A673 (cell line): ENCODE results near the gene VAV2. TPM values are rescaled to one million over a fixed set of nuclear protein-coding genes. Genes with fewer than 3 reads are reported as not detected.
"Not testable (repeated sequence)": the region's sequence is repeated elsewhere in the genome, so short reads cannot be mapped to it uniquely, and the experiment has no call there.

Experiments
- BruUV-seq: library from RNA; stranded (reverse); fragments of 400-500 nt; replicated peaks from 2 replicates; lab custom pipeline; 2021; lab: Mats Ljungman, UMichigan
- CTCF ChIA-PET: fragments of 300-600 bp; sonication (Branson Sonifier 250); formaldehyde crosslinking; loops from one replicate; lab custom pipeline; 2022; ENCODE audit warnings: antibody characterized with exemption; lab: Charles Lee
- POLR2A ChIA-PET: fragments of 300-600 bp; sonication (Branson Sonifier 250); formaldehyde crosslinking; loops from one replicate; lab custom pipeline; 2022; ENCODE audit warnings: antibody characterized with exemption; ENCODE audit not compliant: low non-redundant PET; lab: Charles Lee
- DNase-seq: peaks from one replicate; pipeline ENCODE4 v3.0.0-alpha.2; 2015; ENCODE audit warnings: low spot score
- H3K27ac ChIP-seq: fragments of 200-600 bp; sonication (generic); 2 replicates; pipeline ENCODE4 v1.5.1; 2016; ENCODE audit warnings: mixed run types, low read depth, mild to moderate bottlenecking, mixed read lengths, antibody characterized with exemption, low read length; ENCODE audit not compliant: poor library complexity, severe bottlenecking
- H3K27me3 ChIP-seq: fragments of 200-600 bp; sonication (generic); replicated peaks from 2 replicates; pipeline ENCODE4 v1.6.1; 2017; ENCODE audit warnings: mixed run types, low read depth, mild to moderate bottlenecking, mixed read lengths, antibody characterized with exemption, low read length; ENCODE audit not compliant: insufficient read depth, poor library complexity
- H3K36me3 ChIP-seq: fragments of 200-600 bp; sonication (generic); 2 replicates; pipeline ENCODE4 v1.6.1; 2016; ENCODE audit warnings: mixed run types, mild to moderate bottlenecking, mixed read lengths, antibody characterized with exemption, low read length; ENCODE audit not compliant: insufficient read depth, poor library complexity, severe bottlenecking
- H3K4me1 ChIP-seq: fragments of 200-600 bp; sonication (generic); 2 replicates; pipeline ENCODE4 v1.6.1; 2017; ENCODE audit warnings: mixed run types, mild to moderate bottlenecking, mixed read lengths, antibody characterized with exemption, low read length; ENCODE audit not compliant: insufficient read depth, poor library complexity, severe bottlenecking
- H3K4me3 ChIP-seq: fragments of 200-600 bp; sonication (generic); 2 replicates; pipeline ENCODE4 v1.5.1; 2016; ENCODE audit warnings: low read depth, mixed run types, mild to moderate bottlenecking, mixed read lengths, low read length; ENCODE audit not compliant: poor library complexity, severe bottlenecking
- H3K9me3 ChIP-seq: fragments of 200-600 bp; sonication (generic); 2 replicates; pipeline ENCODE4 v1.6.1; 2016; ENCODE audit warnings: mixed run types, low read depth, mild to moderate bottlenecking, mixed read lengths, antibody characterized with exemption, low read length; ENCODE audit not compliant: poor library complexity, severe bottlenecking
- CTCF ChIP-seq: fragments of 300-800, 200-600 bp; sonication (generic); conservative IDR thresholded peaks from 2 replicates; pipeline ENCODE4 v1.5.1; 2017; ENCODE audit warnings: low read depth, mild to moderate bottlenecking, antibody characterized with exemption, low read length, moderate library complexity, mixed read lengths
- EZH2 ChIP-seq: fragments of 200-600 bp; sonication (generic); IDR thresholded peaks from 2 replicates; pipeline ENCODE4 v1.6.1; 2017; ENCODE audit warnings: borderline replicate concordance, low read depth, mild to moderate bottlenecking, mixed read lengths, antibody characterized with exemption, low read length; ENCODE audit not compliant: poor library complexity, severe bottlenecking
- intact Hi-C: fragments of 100-400 bp; cut with micrococcal nuclease; formaldehyde crosslinking; loops from one replicate; pipeline ENCODE4 v1.10.0; 2022; ENCODE audit not compliant: unreplicated experiment
- total RNA-seq: library from RNA; stranded (reverse); gene quantifications from 2 replicates; pipeline ENCODE4 v1.2.3, GENCODE V29; 2021

VAV2 gene
- total RNA-seq, 1 experiment from 2014 or later, result 16.4 TPM

- BruUV-seq, result no TSS peak
- H3K4me3 ChIP-seq, result no peak overlapping the region
- no peaks in the 10 kb centered on the region for H3K4me1 ChIP-seq
- no peak overlapping the region for H3K27ac ChIP-seq
- TF ChIP-seq CTCF (no peak), EZH2 (no peak)
- H3K36me3 ChIP-seq, result no peaks in the 10 kb centered on the region
- POLR2A ChIA-PET, result no interaction called here
- H3K27me3 ChIP-seq, result no peaks in the 10 kb centered on the region
- DNase-seq, result no peak
- CTCF ChIA-PET, result no interaction called here
- intact Hi-C loops, result no loop called here
- H3K9me3 ChIP-seq, result no peaks in the 10 kb centered on the region
These were observed 90.8 kb downstream of the VAV2 start for GRCh38 chr9:133901184-133901835.

- no peak for TF ChIP-seq CTCF
- TF ChIP-seq EZH2, result no peak
- H3K4me1 ChIP-seq, result no peaks in the 10 kb centered on the region
- H3K4me3 ChIP-seq, result no peak overlapping the region
- ChIA-PET POLR2A (no interaction called here), CTCF (no interaction called here)
- no peaks in the 10 kb centered on the region for H3K9me3 ChIP-seq
- intact Hi-C loops, result no loop called here
- BruUV-seq, result no TSS peak
- no peaks in the 10 kb centered on the region for H3K27me3 ChIP-seq
- no peaks in the 10 kb centered on the region for H3K36me3 ChIP-seq
- DNase-seq, result no peak
- H3K27ac ChIP-seq, result no peak overlapping the region
These were observed 94.4 kb downstream of the VAV2 start for GRCh38 chr9:133897675-133898074.

GRCh38 chr9:133896007-133896406 is 96.1 kb downstream of the VAV2 start:
- H3K27me3 ChIP-seq, DNase-seq, BruUV-seq, H3K4me1 ChIP-seq, intact Hi-C loops, CTCF ChIA-PET, H3K9me3 ChIP-seq, H3K27ac ChIP-seq, H3K4me3 ChIP-seq, H3K36me3 ChIP-seq: not testable (repeated sequence)
- POLR2A ChIA-PET, result interaction anchor here (0.7 kb wide), 1 partner anchor 67 kb away, joined by 7 read pairs; no protein-coding TSS in a partner anchor

- Histone ChIP-seq H3K4me3 (no peak overlapping the region), H3K27me3 (no peaks in the 10 kb centered on the region), H3K36me3 (no peaks in the 10 kb centered on the region), H3K9me3 (no peaks in the 10 kb centered on the region), H3K27ac (no peak overlapping the region), H3K4me1 (no peaks in the 10 kb centered on the region)
- ChIA-PET CTCF (no interaction called here), POLR2A (interaction anchor here (0.7 kb wide), 1 partner anchor 66 kb away, joined by 7 read pairs; no protein-coding TSS in a partner anchor)
- DNase-seq, result no peak
- intact Hi-C loops, result no loop called here
- TF ChIP-seq EZH2 (no peak), CTCF (no peak)
- BruUV-seq, result no TSS peak
These were observed 96.8 kb downstream of the VAV2 start for GRCh38 chr9:133895335-133895734.
